HG03039 (cell line): Measurements from ENCODE around the gene POLR3C.
"Not testable (repeated sequence)": the region's sequence is repeated elsewhere in the genome, so short reads cannot be mapped to it uniquely, and the experiment has no call there.

ENCODE experiments used
- ATAC-seq: cut with Tn5 transposase; IDR thresholded peaks from one replicate; pipeline ENCODE4 v1.9.1; 2021; ENCODE audit warnings: mild to moderate bottlenecking, moderate library complexity; ENCODE audit not compliant: unreplicated experiment

The POLR3C gene

GRCh38 chr1:145823565-145824498 lies at the start of gene POLR3C, which contains the start of gene RNF115:
TSS of gene POLR3C (plus strand) at chr1:145824200. CDS start at chr1:145825777, 1,577 bp downstream.
TSS of gene RNF115 (minus strand) at chr1:145824095. CDS start at chr1:145823873, 222 bp downstream.
- peak; percentile 84 for ATAC-seq

GRCh38 chr1:145777357-145778145 lies 46.4 kb upstream of the POLR3C start:
- no peak for ATAC-seq

- no peak for ATAC-seq
Measured at GRCh38 chr1:145778146-145778540, 45.9 kb upstream of the POLR3C start.

- no peak for ATAC-seq
Measured at GRCh38 chr1:145782272-145783099, 41.5 kb upstream of the POLR3C start.

- ATAC-seq, result no peak
Measured at GRCh38 chr1:145784409-145784808, 39.6 kb upstream of the POLR3C start.

- ATAC-seq, result no peak
Measured at GRCh38 chr1:145785547-145785946, 38.5 kb upstream of the POLR3C start.

- ATAC-seq, result no peak
Measured at GRCh38 chr1:145786271-145786670, 37.7 kb upstream of the POLR3C start.

GRCh38 chr1:145788580-145788979 lies 35.4 kb upstream of the POLR3C start:
- no peak for ATAC-seq

GRCh38 chr1:145791860-145792259 lies 32.1 kb upstream of the POLR3C start:
- ATAC-seq, result not testable (repeated sequence)

- no peak for ATAC-seq
Measured at GRCh38 chr1:145792484-145792883, 31.5 kb upstream of the POLR3C start.

GRCh38 chr1:145795257-145795881 lies 28.6 kb upstream of the POLR3C start:
- no peak for ATAC-seq

- ATAC-seq, result no peak
Measured at GRCh38 chr1:145796753-145797152, 27.2 kb upstream of the POLR3C start.

GRCh38 chr1:145799806-145800205 lies 24.2 kb upstream of the POLR3C start:
- no peak for ATAC-seq

- no peak for ATAC-seq
Measured at GRCh38 chr1:145804235-145805045, 19.6 kb upstream of the POLR3C start.

- ATAC-seq, result no peak
Measured at GRCh38 chr1:145805057-145805456, 18.9 kb upstream of the POLR3C start.

- no peak for ATAC-seq
Measured at GRCh38 chr1:145806408-145806807, 17.6 kb upstream of the POLR3C start.

GRCh38 chr1:145806844-145807243 lies 17.2 kb upstream of the POLR3C start:
- ATAC-seq, result no peak

GRCh38 chr1:145812977-145813810 lies 10.8 kb upstream of the POLR3C start:
- ATAC-seq, result not testable (repeated sequence)

- not testable (repeated sequence) for ATAC-seq
Measured at GRCh38 chr1:145818095-145818494, 5.9 kb upstream of the POLR3C start.
